GM19324 (cell line): ENCODE results near the gene CROCC.
"Not testable (repeated sequence)": the region's sequence is repeated elsewhere in the genome, so short reads cannot be mapped to it uniquely, and the experiment has no call there.

Source experiments
- ATAC-seq: cut with Tn5 transposase; IDR thresholded peaks from one replicate; pipeline ENCODE4 v1.9.1; 2021; ENCODE audit warnings: mild to moderate bottlenecking, moderate library complexity; ENCODE audit not compliant: unreplicated experiment, low FRiP score

Gene CROCC

GRCh38 chr1:16895598-16896315 is 26.0 kb upstream of the CROCC start, which contains the start of gene RNU1-2:
Gene RNU1-2, plus strand, starts transcription at chr1:16895980.
- peak; percentile 98 for ATAC-seq

GRCh38 chr1:16896316-16897055 is 25.2 kb upstream of the CROCC start:
- ATAC-seq: not testable (repeated sequence)

GRCh38 chr1:16897653-16898052 is 24.1 kb upstream of the CROCC start:
- not testable (repeated sequence) for ATAC-seq

- not testable (repeated sequence) for ATAC-seq
Observed at GRCh38 chr1:16898298-16898697, 23.4 kb upstream of the CROCC start.

- not testable (repeated sequence) for ATAC-seq
Observed at GRCh38 chr1:16899020-16899419, 22.7 kb upstream of the CROCC start.

GRCh38 chr1:16900751-16901150 is 21.0 kb upstream of the CROCC start:
- no peak for ATAC-seq

GRCh38 chr1:16901371-16901770 is 20.4 kb upstream of the CROCC start:
- ATAC-seq: not testable (repeated sequence)

GRCh38 chr1:16903054-16903453 is 18.7 kb upstream of the CROCC start:
- ATAC-seq: no peak

GRCh38 chr1:16903458-16903796 is 18.3 kb upstream of the CROCC start:
- ATAC-seq: no peak

GRCh38 chr1:16904560-16905109 is 17.1 kb upstream of the CROCC start:
- peak; percentile 94 for ATAC-seq

GRCh38 chr1:16905110-16905867 is 16.4 kb upstream of the CROCC start:
- ATAC-seq: peak; percentile 78

GRCh38 chr1:16905868-16906702 is 15.6 kb upstream of the CROCC start:
- no peak for ATAC-seq

GRCh38 chr1:16906873-16907272 is 14.9 kb upstream of the CROCC start:
- ATAC-seq: no peak

GRCh38 chr1:16907870-16908758 is 13.6 kb upstream of the CROCC start:
- ATAC-seq: no peak

GRCh38 chr1:16911851-16912721 is 9.6 kb upstream of the CROCC start:
- not testable (repeated sequence) for ATAC-seq

- not testable (repeated sequence) for ATAC-seq
Observed at GRCh38 chr1:16912742-16913141, 9.0 kb upstream of the CROCC start.

- no peak for ATAC-seq
Observed at GRCh38 chr1:16913181-16913832, 8.4 kb upstream of the CROCC start.
